Vagina (tissue), 2 donors: Measurements from ENCODE around the gene KLHL13.

Source experiments
- POLR2A ChIP-seq, 2 donors: fragments of 450-650 bp; IDR thresholded peaks; one replicate each; pipeline ENCODE4 v1.6.1; 2017; ENCODE audit warnings: antibody characterized with exemption in 2 of 2, mild to moderate bottlenecking in 2 of 2, moderate library complexity in 2 of 2
- POLR2AphosphoS5 ChIP-seq, 2 donors: sonication (generic); formaldehyde crosslinking; IDR thresholded peaks; one replicate each; pipeline ENCODE4 v1.9.0; 2017; ENCODE audit warnings: antibody characterized with exemption in 2 of 2, mild to moderate bottlenecking in 2 of 2, low read depth in 1 of 2; ENCODE audit not compliant: insufficient read depth in 1 of 2
- TF ChIP-seq, protein P1 (sequence below), 3 experiments: fragments of 450-650 bp in 2 of 3; fragments of 200-600 bp in 1 of 3; sonication (generic) in 1 of 3; IDR thresholded peaks; one replicate each; pipeline ENCODE4 v1.5.1; 2017 to 2019; ENCODE audit warnings: antibody characterized with exemption in 3 of 3, mild to moderate bottlenecking in 2 of 3, moderate library complexity in 2 of 3

DNA sequence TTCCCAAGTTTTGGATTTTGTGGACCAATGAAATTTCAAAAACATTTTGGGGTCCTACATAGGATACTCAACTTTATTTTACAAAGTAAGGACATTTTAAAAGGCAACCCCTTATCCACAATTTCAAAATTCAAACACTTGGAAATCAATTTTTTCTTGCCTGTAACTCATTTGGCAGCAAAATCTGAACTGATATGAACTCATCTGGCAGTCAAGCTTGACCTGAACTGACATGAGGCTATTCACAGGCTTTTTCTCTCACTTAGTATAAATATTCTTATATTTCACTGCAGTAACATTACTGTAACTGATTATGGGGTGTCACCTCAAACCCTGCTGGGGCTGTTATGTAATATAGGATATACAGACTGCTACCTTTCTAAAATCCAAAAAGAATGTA is 116.1 kb downstream of the KLHL13 start:
- TF ChIP-seq POLR2A (IDR thresholded peaks at IDR 0.05) (no peak), POLR2AphosphoS5 (IDR thresholded peaks at IDR 0.05; ENCODE audit: insufficient read depth in 1 of 2, low read depth in 1 of 2) (no peak)
- TF ChIP-seq, protein P1, sequence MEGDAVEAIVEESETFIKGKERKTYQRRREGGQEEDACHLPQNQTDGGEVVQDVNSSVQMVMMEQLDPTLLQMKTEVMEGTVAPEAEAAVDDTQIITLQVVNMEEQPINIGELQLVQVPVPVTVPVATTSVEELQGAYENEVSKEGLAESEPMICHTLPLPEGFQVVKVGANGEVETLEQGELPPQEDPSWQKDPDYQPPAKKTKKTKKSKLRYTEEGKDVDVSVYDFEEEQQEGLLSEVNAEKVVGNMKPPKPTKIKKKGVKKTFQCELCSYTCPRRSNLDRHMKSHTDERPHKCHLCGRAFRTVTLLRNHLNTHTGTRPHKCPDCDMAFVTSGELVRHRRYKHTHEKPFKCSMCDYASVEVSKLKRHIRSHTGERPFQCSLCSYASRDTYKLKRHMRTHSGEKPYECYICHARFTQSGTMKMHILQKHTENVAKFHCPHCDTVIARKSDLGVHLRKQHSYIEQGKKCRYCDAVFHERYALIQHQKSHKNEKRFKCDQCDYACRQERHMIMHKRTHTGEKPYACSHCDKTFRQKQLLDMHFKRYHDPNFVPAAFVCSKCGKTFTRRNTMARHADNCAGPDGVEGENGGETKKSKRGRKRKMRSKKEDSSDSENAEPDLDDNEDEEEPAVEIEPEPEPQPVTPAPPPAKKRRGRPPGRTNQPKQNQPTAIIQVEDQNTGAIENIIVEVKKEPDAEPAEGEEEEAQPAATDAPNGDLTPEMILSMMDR (IDR thresholded peaks at IDR 0.05): no peak
